ENCODE measurements around the gene AXIN2.

The AXIN2 gene, protein sequence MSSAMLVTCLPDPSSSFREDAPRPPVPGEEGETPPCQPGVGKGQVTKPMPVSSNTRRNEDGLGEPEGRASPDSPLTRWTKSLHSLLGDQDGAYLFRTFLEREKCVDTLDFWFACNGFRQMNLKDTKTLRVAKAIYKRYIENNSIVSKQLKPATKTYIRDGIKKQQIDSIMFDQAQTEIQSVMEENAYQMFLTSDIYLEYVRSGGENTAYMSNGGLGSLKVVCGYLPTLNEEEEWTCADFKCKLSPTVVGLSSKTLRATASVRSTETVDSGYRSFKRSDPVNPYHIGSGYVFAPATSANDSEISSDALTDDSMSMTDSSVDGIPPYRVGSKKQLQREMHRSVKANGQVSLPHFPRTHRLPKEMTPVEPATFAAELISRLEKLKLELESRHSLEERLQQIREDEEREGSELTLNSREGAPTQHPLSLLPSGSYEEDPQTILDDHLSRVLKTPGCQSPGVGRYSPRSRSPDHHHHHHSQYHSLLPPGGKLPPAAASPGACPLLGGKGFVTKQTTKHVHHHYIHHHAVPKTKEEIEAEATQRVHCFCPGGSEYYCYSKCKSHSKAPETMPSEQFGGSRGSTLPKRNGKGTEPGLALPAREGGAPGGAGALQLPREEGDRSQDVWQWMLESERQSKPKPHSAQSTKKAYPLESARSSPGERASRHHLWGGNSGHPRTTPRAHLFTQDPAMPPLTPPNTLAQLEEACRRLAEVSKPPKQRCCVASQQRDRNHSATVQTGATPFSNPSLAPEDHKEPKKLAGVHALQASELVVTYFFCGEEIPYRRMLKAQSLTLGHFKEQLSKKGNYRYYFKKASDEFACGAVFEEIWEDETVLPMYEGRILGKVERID

DNA sequence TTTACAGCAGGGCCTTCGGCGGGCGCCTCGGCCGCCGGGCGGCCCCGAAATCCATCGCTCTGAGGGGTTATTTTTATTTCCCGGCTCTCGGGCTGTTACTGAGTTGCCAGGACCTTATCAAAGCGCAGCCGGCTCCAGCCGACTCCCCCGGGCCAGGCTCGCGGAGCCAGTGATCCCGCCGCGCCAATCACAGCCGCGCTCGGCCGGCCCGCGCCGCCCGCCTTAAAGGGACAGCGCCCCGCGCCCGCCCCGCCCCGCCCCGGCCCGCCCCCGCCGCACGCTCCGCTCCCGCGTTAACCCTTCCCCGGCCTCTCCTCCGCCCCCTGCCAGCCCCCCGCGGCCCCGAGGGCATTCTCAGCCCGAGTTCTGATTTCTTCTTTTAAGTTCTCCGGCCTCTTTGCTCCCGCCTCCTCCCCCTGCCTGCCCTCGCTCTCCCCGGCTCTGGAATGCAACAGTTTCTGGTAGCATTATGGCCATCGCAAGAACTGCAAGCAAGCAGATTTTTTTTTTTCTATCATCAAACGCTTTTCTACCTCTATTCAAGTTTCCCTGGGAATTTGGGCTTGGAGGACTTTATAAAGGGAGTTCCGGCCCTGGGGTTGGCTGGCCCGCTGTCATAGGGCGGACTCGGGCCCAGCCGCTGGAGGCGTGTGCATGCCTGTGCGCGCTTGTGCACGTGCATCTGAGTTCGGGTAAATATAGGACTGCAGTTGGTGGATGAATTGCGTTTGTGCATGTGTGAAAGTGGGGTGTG is at the start of gene AXIN2:
AXIN2 (minus strand) TSS at position 197 of the 754 bp plus-strand sequence. CDS start 3,028 bp downstream, outside the sequence.
- peak; percentile 85 for DNase-seq (ENCODE audit: low read depth, low spot score)

DNA sequence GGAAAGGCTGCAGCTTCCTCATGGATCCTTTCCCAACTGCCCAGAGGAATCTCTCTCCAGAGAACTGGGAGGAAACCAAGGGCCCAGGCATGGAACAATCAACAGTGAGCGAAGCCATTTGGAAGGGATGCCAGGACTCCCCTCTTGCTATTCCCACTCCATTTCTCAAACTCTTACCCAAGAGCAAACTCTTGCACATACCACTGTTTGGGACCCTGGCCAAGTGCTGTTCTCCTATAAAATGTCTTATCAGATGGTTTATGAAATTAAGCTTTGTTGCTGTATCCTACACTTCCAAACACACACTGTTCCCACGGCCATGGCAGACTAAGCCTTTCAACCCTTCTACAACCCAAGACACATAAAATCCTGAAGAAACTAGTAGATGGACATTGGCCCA is 48.3 kb upstream of the AXIN2 start:
- DNase-seq (ENCODE audit: low read depth, low spot score) = no peak

DNA sequence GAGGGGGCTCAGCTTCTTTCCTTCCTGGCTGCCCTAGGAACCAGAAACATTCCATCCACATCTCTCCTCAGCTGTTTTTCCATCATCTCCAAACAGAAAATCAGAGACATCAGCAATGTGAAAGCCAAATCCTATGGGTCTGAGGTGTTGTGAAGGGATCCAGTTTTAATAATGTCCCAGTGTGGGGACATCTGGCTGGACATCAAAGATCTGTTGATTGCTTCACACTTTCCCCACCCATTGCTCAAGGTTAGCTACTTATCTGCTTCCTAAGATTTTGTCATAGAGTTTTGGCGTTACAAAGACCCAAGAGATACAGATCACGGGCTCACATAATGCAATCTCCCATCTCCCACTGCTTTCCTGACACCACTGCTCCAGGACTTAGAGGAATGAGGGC is 47.8 kb upstream of the AXIN2 start:
- no peak for DNase-seq (ENCODE audit: low read depth, low spot score)

- no peak for DNase-seq (ENCODE audit: low read depth, low spot score)
Measured at GRCh38 chr17:65604070-65604469, 42.6 kb upstream of the AXIN2 start.

- no peak for DNase-seq (ENCODE audit: low read depth, low spot score)
Measured at GRCh38 chr17:65601881-65602280, 40.4 kb upstream of the AXIN2 start.

GRCh38 chr17:65601145-65601544 is 39.7 kb upstream of the AXIN2 start:
- no peak for DNase-seq (ENCODE audit: low read depth, low spot score)

GRCh38 chr17:65600518-65600917 is 39.1 kb upstream of the AXIN2 start:
- DNase-seq (ENCODE audit: low read depth, low spot score) = no peak

GRCh38 chr17:65599650-65600049 is 38.2 kb upstream of the AXIN2 start:
- DNase-seq (ENCODE audit: low read depth, low spot score) = no peak

GRCh38 chr17:65598746-65599145 is 37.3 kb upstream of the AXIN2 start:
- DNase-seq (ENCODE audit: low read depth, low spot score) = no peak

DNA sequence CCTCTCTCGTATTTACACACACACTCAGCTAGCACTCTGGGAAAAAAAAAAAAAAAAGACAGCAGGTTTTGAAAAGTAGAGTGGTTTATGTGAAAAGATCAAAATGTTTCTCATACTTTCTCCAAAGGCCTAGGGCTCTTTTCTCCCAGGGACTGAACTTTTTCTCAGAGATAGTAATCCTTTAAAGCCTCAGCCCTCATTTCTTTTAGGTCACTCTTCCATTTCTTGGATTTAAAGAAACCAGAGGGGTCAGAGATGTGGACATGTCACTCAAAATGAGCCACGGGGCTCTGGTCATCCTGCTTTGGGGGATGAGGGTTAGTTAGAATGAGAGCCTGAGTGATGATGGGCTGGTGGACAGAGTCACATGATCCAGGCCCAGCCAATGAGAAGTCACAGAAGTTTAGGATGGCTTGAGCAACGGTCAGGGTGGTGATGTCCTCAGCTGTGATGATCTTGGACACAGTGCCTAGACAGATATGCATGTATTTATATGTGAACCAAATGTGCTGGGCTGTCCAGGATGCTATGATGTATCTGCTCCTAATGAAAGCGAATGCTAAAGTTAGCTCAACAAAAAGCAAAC is 33.7 kb upstream of the AXIN2 start:
- no peak for DNase-seq (ENCODE audit: low read depth, low spot score)

DNA sequence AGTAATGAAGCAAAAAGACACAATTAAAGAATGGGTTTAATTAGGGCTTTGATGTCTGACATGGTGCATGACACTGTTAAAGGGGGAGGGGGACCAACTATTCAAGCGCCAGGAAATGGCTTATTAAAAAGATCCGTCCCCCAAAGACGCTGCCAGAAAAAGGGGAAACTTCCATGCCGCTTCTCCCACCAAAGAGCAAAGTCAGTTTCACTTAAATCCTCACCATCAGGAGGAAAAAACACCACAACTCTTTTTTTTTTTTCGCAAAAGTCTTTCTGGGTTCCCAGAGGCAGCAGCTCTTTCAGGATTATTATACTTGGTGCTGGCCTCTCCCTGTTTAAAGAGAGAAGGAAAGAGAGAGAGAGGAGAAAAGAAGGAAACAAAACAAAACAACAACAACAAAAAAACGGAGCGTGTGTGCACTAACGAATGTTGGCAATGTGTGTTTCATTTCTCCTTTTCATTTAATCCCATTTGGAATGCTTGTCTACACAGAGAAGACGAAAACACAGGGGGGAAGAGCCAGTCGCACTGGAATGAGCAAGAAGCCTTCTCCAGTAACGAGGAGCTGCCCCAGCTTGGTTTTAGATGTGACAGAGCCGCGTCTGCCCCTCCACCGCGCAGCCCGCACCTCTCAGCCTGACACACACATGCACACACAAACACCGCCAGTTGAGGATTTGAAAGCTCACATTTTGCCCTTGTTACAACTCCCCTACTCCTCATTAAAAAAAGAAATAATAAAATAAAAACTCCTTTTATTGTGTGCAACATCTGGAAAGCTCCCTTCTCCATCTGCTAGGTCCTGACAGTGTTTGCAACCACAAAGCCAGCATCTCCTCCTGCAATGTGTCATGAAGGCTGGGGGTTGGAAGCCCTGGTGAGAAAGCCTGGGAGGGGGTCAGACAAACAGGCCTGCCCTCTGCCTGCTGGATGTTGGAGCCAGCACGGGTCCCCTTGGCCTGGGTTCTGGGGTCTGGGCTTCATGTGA is 32.7 kb upstream of the AXIN2 start:
- peak; percentile 37 for DNase-seq (ENCODE audit: low read depth, low spot score)

- DNase-seq (ENCODE audit: low read depth, low spot score) = no peak
Measured at GRCh38 chr17:65593092-65593854, 31.8 kb upstream of the AXIN2 start.

- DNase-seq (ENCODE audit: low read depth, low spot score) = no peak
Measured at GRCh38 chr17:65592125-65592965, 30.9 kb upstream of the AXIN2 start.

DNA sequence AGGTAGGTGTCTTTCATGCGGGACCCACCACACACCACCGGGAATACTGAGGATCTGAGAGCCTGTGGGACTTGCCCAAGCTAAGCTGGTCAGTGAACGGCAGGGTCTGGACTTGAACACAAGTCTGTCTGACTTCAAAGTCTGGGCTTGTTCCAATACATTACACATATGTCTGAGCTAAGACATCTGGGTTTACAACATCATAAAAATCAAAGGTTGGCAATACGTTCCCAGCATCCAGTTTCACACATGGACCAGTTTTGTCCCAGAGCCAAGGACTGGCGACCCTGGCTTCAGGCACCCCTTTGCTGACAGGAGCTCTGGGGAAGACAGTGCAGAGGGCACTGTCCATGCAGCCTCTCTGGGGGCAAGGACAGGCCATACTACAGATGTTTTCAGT is 27.9 kb upstream of the AXIN2 start:
- DNase-seq (ENCODE audit: low read depth, low spot score) = no peak

GRCh38 chr17:65588181-65588808 is 26.8 kb upstream of the AXIN2 start:
- no peak for DNase-seq (ENCODE audit: low read depth, low spot score)

DNA sequence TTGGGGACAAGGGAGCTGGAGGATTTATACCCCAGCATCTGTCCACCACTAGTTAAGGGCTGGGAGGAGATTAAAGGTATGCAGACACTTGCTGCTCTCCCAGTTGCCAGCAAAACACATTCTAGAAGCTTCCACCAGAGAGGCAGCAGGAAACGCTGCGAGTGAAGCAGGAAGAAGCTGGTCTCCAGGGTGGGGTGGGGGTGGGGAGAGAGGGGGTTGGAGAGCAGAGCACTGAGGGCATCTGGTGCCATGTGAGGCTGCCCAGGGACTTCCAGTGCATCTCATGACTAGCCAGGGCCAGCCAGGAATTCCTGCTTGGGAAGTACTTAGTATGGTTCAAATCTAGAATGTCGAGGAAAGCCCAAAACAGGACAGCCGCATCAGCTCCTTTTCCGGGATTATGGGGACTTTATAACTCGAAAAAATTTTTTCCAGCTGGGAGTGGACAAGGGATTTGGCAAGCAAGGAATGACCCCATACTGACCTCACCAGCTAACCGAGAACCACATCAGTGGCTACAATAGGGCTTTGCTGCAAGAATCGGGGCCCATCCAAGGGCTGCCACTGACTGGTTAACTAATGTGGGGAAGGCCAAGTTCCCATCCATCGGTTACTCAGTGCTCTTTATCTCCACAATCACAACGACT is 26.2 kb upstream of the AXIN2 start:
- no peak for DNase-seq (ENCODE audit: low read depth, low spot score)

- DNase-seq (ENCODE audit: low read depth, low spot score) = no peak
Measured at GRCh38 chr17:65586899-65587298, 25.5 kb upstream of the AXIN2 start.

Data from smooth muscle cell of the brain vasculature (primary cell).